ENCODE results near the gene PDK2. TPM values are rescaled to one million over a fixed set of nuclear protein-coding genes. Genes with fewer than 3 reads are reported as not detected.

Gene PDK2
- total and polyA plus RNA-seq, 2 donors (not counting 1 experiment from before 2014, with no cell fraction given), result 19.2 to 41.0 TPM

GRCh38 chr17:50067996-50068395 lies 27.2 kb upstream of the PDK2 start:
- H2AFZ ChIP-seq (ENCODE audit: low read length), result no peak overlapping the region
- H3K9ac ChIP-seq (ENCODE audit: insufficient read depth, low read length), result no peak overlapping the region
- H3K4me1 ChIP-seq (ENCODE audit: control insufficient read depth, extremely low read depth, insufficient read depth, low read length), result peaks cover 26% of the 10 kb centered on the region
- no peaks in the 10 kb centered on the region for H3K9me3 ChIP-seq (ENCODE audit: control insufficient read depth, insufficient read depth, low read depth, low read length)
- no peak overlapping the region for H3K27ac ChIP-seq (ENCODE audit: insufficient read depth, low read length)
- H3K4me2 ChIP-seq (ENCODE audit: extremely low read depth, insufficient read depth, low read length), result no peak overlapping the region
- peaks cover 44% of the 10 kb centered on the region for H3K79me2 ChIP-seq (ENCODE audit: control insufficient read depth, insufficient read depth, low read length)
- no peak for DNase-seq (ENCODE audit: low read depth in 2 of 2)
- TF ChIP-seq EZH2 (IDR thresholded peaks at IDR 0.05; ENCODE audit: low read length, missing control alignments), result no peak
- TF ChIP-seq CTCF (conservative IDR thresholded peaks at IDR 0.05 in 1 of 2, IDR thresholded peaks at IDR 0.05 in 1 of 2; ENCODE audit: low read depth in 1 of 2, low read length in 2 of 2), result no peak
- no peaks in the 10 kb centered on the region for H4K20me1 ChIP-seq (ENCODE audit: control insufficient read depth, extremely low read depth, insufficient read depth, low read length)
- no peak overlapping the region for H3K4me3 ChIP-seq (replicated peaks in 1 of 4; ENCODE audit: control extremely low read depth in 1 of 4, insufficient read depth in 1 of 4, low read depth in 3 of 4, low read length in 4 of 4)
- peaks cover 25% of the 10 kb centered on the region for H3K36me3 ChIP-seq (ENCODE audit: control insufficient read depth, insufficient read depth, low read length)
- H3K27me3 ChIP-seq (ENCODE audit: control insufficient read depth, insufficient read depth, low read length), result no peaks in the 10 kb centered on the region

- Histone ChIP-seq H3K27me3 (ENCODE audit: control insufficient read depth, insufficient read depth, low read length) (no peaks in the 10 kb centered on the region), H3K9ac (ENCODE audit: insufficient read depth, low read length) (no peak overlapping the region), H3K79me2 (ENCODE audit: control insufficient read depth, insufficient read depth, low read length) (peaks cover 23% of the 10 kb centered on the region), H3K36me3 (ENCODE audit: control insufficient read depth, insufficient read depth, low read length) (peaks cover 39% of the 10 kb centered on the region), H2AFZ (ENCODE audit: low read length) (no peak overlapping the region), H3K9me3 (ENCODE audit: control insufficient read depth, insufficient read depth, low read depth, low read length) (no peaks in the 10 kb centered on the region), H3K4me1 (ENCODE audit: control insufficient read depth, extremely low read depth, insufficient read depth, low read length) (no peaks in the 10 kb centered on the region), H4K20me1 (ENCODE audit: control insufficient read depth, extremely low read depth, insufficient read depth, low read length) (no peaks in the 10 kb centered on the region), H3K4me3 (replicated peaks in 1 of 4; ENCODE audit: control extremely low read depth in 1 of 4, insufficient read depth in 1 of 4, low read depth in 3 of 4, low read length in 4 of 4) (no peak overlapping the region), H3K4me2 (ENCODE audit: extremely low read depth, insufficient read depth, low read length) (no peak overlapping the region), H3K27ac (ENCODE audit: insufficient read depth, low read length) (no peak overlapping the region)
- no peak for DNase-seq (ENCODE audit: low read depth in 2 of 2)
- TF ChIP-seq EZH2 (IDR thresholded peaks at IDR 0.05; ENCODE audit: low read length, missing control alignments), result no peak
- no peak for TF ChIP-seq CTCF (conservative IDR thresholded peaks at IDR 0.05 in 1 of 2, IDR thresholded peaks at IDR 0.05 in 1 of 2; ENCODE audit: low read depth in 1 of 2, low read length in 2 of 2)
These were observed 24.1 kb upstream of the PDK2 start for GRCh38 chr17:50070908-50071680.

GRCh38 chr17:50071692-50072091 lies 23.5 kb upstream of the PDK2 start:
- TF ChIP-seq EZH2 (IDR thresholded peaks at IDR 0.05; ENCODE audit: low read length, missing control alignments) (no peak), CTCF (conservative IDR thresholded peaks at IDR 0.05 in 1 of 2, IDR thresholded peaks at IDR 0.05 in 1 of 2; ENCODE audit: low read depth in 1 of 2, low read length in 2 of 2) (no peak)
- Histone ChIP-seq H3K27me3 (ENCODE audit: control insufficient read depth, insufficient read depth, low read length) (no peaks in the 10 kb centered on the region), H3K9ac (ENCODE audit: insufficient read depth, low read length) (no peak overlapping the region), H3K4me1 (ENCODE audit: control insufficient read depth, extremely low read depth, insufficient read depth, low read length) (no peaks in the 10 kb centered on the region), H4K20me1 (ENCODE audit: control insufficient read depth, extremely low read depth, insufficient read depth, low read length) (no peaks in the 10 kb centered on the region), H3K27ac (ENCODE audit: insufficient read depth, low read length) (no peak overlapping the region), H3K36me3 (ENCODE audit: control insufficient read depth, insufficient read depth, low read length) (peaks cover 41% of the 10 kb centered on the region), H3K4me3 (replicated peaks in 1 of 4; ENCODE audit: control extremely low read depth in 1 of 4, insufficient read depth in 1 of 4, low read depth in 3 of 4, low read length in 4 of 4) (no peak overlapping the region), H3K79me2 (ENCODE audit: control insufficient read depth, insufficient read depth, low read length) (peaks cover 18% of the 10 kb centered on the region), H3K4me2 (ENCODE audit: extremely low read depth, insufficient read depth, low read length) (no peak overlapping the region), H2AFZ (ENCODE audit: low read length) (no peak overlapping the region), H3K9me3 (ENCODE audit: control insufficient read depth, insufficient read depth, low read depth, low read length) (no peaks in the 10 kb centered on the region)
- DNase-seq (ENCODE audit: low read depth in 2 of 2), result no peak

Data from fibroblast of lung (primary cell).